Subcutaneous abdominal adipose tissue (tissue), 5 donors: ENCODE data around the gene ISLR2.

Experiments used
- H3K27ac ChIP-seq: one replicate; pipeline ENCODE4 v1.7.0; 2013; ENCODE audit warnings: low read depth, mild to moderate bottlenecking, inconsistent platforms, low read length, moderate library complexity
- H3K27me3 ChIP-seq, 5 donors: one replicate each; pipeline ENCODE4 v1.7.0; 2013; ENCODE audit warnings: low read length in 5 of 5, inconsistent platforms in 1 of 5; ENCODE audit not compliant: control insufficient read depth in 5 of 5, insufficient read depth in 4 of 5
- H3K36me3 ChIP-seq, 5 donors: one replicate each; pipeline ENCODE4 v1.7.0; 2013; ENCODE audit warnings: low read length in 5 of 5; ENCODE audit not compliant: control insufficient read depth in 5 of 5, insufficient read depth in 5 of 5
- H3K4me1 ChIP-seq, 5 donors: one replicate each; pipeline ENCODE4 v1.7.0; 2013; ENCODE audit warnings: low read length in 5 of 5, mild to moderate bottlenecking in 3 of 5, moderate library complexity in 1 of 5; ENCODE audit not compliant: control insufficient read depth in 5 of 5, insufficient read depth in 5 of 5
- H3K4me3 ChIP-seq, 5 donors: one replicate each; pipeline ENCODE4 v1.7.0; 2013; ENCODE audit warnings: low read length in 5 of 5, low read depth in 1 of 5
- H3K9ac ChIP-seq, 5 donors: one replicate each; pipeline ENCODE4 v1.7.0; 2013; ENCODE audit warnings: low read length in 5 of 5, mild to moderate bottlenecking in 4 of 5, moderate library complexity in 3 of 5
- H3K9me3 ChIP-seq, 5 donors: one replicate each; pipeline ENCODE4 v1.7.0; 2013; ENCODE audit warnings: low read length in 5 of 5; ENCODE audit not compliant: control insufficient read depth in 5 of 5
- donor health status: healthy.
- donor health status: healthy.
- donor health status: healthy.
- donor health status: healthy.
- donor health status: healthy.

The ISLR2 gene

DNA sequence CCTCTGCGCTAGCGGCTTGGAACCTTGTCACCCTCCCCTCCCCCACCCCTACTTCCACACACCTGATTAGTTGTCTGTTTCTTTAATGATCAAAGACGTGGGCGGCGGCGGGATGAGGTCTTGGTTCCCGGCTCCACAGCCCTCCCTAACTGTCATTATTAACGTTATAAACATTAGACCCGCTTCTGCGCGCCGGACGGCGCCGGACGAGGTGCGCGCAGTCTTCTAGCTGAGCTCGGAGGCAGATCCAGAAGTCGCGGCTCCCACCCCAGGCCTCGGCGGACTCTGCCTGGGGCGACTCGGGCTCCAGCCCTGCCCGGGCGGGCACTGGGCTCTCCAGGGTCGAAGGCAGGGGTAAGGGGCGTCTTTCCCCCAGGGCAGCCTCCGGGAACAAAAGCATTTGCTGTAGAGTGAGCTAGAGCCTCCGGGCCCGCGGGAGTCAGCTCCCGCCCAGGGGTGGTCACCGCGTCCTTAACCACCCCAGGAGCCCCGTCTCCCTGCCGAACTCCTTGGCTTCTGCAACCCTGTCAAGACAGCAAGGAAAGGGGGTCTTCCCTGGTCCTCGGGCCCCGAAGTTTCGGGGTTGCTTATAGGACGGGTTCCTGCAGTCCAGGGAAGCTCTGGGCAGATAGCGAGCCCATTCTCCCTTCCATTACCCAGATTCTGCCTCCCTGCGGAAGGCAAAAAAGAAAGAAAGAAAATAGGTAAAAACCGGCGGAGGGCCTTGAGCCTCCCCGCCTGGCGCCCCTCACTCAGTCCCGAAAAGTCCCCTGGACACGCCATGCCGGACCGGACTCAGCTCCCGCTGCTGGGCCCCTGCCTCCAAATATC is 2.2 kb upstream of the ISLR2 start:
- peaks cover 0 to 42% (median 32%) of the 10 kb centered on the region in 5 donors for H3K4me1 ChIP-seq
- H3K9me3 ChIP-seq = peaks cover 0 to 6% (median 3%) of the 10 kb centered on the region in 5 donors
- no peak overlapping the region for H3K27ac ChIP-seq
- no peak overlapping the region for H3K9ac ChIP-seq
- H3K36me3 ChIP-seq = no peaks in the 10 kb centered on the region
- H3K27me3 ChIP-seq = peaks cover 47 to 68% (median 56%) of the 10 kb centered on the region in 5 donors
- H3K4me3 ChIP-seq = peak overlapping the region; percentile 44 to 61 (median 56)

- Histone ChIP-seq H3K27ac (no peak overlapping the region), H3K4me1 (peaks cover 0 to 46% (median 32%) of the 10 kb centered on the region in 5 donors), H3K9me3 (peaks cover 0 to 9% (median 6%) of the 10 kb centered on the region in 5 donors), H3K4me3 (peak overlapping the region in 3 of 5 donors; percentile 56 to 61 (median 61)), H3K27me3 (peaks cover 50 to 74% (median 54%) of the 10 kb centered on the region in 5 donors), H3K36me3 (no peaks in the 10 kb centered on the region), H3K9ac (no peak overlapping the region)
These were observed 1.4 kb upstream of the ISLR2 start for GRCh38 chr15:74128785-74129585.

DNA sequence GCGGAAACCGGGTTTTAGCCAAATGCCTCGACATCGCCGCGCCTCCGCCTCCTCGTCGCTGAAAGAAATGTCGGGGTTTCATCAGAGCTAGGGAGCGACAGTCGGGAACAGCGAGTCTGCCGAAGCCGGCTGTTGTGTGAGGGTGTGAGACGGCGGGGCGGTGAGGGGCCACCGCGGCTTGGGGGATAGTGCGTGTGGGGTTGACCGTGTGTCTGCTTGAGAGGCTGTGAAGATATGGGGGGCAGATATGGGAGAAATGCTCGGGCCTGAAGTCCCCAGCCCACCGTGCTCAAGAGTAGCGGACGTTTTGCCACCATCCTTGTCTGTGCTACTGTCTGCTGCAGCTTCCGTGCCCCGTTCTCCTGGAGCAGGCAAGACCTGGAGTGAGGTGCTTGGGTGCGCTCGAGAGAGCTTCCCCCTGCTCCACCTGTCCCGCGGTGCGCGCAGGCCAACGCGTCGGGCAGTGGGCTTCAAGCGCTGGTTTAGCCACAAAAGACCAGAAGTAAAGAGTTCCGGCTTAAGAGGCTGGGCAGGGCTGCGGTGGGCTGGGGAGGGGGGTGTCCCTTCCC is 716 bp upstream of the ISLR2 start:
- Histone ChIP-seq H3K4me3 (peak overlapping the region in 4 of 5 donors; percentile 44 to 61 (median 56)), H3K9ac (peak overlapping the region in 1 of 5 donors; percentile 17), H3K9me3 (peaks cover 0 to 9% (median 6%) of the 10 kb centered on the region in 5 donors), H3K36me3 (no peaks in the 10 kb centered on the region), H3K27ac (no peak overlapping the region), H3K27me3 (peaks cover 51 to 76% (median 57%) of the 10 kb centered on the region in 5 donors), H3K4me1 (peaks cover 0 to 53% (median 35%) of the 10 kb centered on the region in 5 donors)

DNA sequence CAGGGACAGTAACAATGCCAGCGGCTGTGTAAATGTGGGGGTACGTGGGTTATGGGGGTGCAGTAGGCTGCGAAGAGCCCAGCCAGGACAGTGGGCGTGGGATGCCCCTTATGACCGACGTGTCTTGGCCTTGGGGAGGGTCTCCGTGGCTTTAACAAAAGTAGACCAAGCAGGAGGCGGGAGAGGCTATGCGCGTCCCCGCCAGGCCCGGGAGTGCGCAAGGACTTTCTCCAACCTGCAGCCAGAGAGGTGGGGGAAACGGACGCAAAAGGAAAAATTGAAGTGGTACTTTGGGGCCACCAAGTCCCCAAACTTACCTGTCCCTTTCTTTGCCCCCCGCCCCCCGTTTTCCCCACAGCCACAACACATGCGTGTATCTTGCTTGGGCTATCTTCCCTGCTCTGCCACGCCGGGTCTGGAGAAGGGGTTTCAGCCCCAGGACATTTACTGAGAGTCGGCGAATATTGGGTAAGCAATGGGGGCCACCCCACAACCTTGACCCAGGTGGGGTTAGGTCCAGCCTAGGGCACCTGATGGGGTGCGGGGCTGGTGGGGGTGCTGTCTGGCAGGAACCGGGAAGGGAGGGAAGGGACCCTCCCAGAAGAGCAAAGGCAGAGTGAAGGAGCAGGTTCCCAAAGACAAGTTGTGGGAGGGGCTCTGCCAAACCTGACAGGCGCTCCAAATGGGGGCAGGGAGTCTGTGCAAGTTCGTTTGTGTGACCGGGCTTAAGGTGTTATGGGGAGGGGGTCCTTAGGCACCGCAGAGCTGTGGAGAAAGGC is 652 bp downstream of the ISLR2 start:
- no peak overlapping the region for H3K27ac ChIP-seq

DNA sequence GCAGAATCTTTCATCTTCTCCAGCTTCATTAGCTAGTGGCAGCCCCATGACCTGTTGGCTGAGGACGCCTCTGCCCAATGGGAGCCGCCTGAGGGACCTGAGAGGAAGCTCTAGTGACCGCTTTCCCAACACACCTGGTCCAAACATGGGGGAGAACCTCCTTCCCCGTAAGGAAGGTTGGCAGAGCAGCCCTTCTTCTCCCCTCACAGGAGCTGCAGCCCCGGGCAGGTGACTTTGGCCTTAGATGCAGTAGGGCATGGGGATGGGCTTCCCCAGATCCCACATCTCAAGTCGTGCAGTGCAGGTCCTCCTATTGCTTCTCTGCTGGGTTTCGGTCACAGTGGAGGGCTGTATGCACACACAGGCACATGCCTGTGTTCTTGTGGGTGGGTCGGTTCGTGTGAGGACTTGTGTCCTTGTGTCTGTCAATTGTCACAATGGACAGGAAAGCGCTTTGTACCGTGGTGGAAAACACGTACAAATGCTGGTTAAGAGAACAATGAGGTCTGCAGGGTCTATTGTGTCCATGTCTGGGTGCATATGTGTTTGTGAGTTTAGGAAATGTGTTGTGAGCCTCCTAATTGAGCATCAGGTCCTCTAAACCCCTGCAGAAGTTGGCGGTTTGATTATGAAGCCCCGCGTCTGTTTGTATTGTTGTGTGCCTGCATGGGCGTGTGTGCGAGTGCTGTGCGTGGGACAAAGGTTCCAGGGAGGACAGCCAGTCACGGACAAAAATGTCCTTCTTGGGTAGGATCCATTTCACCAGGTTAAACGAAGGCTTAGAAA is 1.4 kb downstream of the ISLR2 start:
- Histone ChIP-seq H3K27ac (no peak overlapping the region), H3K4me3 (no peak overlapping the region), H3K36me3 (no peaks in the 10 kb centered on the region), H3K27me3 (peaks cover 49 to 80% (median 62%) of the 10 kb centered on the region in 5 donors), H3K4me1 (peaks cover 0 to 70% (median 51%) of the 10 kb centered on the region in 5 donors), H3K9ac (no peak overlapping the region), H3K9me3 (peaks cover 0 to 9% (median 6%) of the 10 kb centered on the region in 5 donors)

More for the DNA sequence above, 652 bp downstream of the ISLR2 start:
- Histone ChIP-seq H3K4me3 (peak overlapping the region in 2 of 5 donors; percentile 38 to 50), H3K4me1 (peaks cover 0 to 65% (median 46%) of the 10 kb centered on the region in 5 donors), H3K27me3 (peaks cover 48 to 75% (median 60%) of the 10 kb centered on the region in 5 donors), H3K9me3 (peaks cover 0 to 9% (median 6%) of the 10 kb centered on the region in 5 donors), H3K36me3 (no peaks in the 10 kb centered on the region), H3K9ac (no peak overlapping the region)

DNA sequence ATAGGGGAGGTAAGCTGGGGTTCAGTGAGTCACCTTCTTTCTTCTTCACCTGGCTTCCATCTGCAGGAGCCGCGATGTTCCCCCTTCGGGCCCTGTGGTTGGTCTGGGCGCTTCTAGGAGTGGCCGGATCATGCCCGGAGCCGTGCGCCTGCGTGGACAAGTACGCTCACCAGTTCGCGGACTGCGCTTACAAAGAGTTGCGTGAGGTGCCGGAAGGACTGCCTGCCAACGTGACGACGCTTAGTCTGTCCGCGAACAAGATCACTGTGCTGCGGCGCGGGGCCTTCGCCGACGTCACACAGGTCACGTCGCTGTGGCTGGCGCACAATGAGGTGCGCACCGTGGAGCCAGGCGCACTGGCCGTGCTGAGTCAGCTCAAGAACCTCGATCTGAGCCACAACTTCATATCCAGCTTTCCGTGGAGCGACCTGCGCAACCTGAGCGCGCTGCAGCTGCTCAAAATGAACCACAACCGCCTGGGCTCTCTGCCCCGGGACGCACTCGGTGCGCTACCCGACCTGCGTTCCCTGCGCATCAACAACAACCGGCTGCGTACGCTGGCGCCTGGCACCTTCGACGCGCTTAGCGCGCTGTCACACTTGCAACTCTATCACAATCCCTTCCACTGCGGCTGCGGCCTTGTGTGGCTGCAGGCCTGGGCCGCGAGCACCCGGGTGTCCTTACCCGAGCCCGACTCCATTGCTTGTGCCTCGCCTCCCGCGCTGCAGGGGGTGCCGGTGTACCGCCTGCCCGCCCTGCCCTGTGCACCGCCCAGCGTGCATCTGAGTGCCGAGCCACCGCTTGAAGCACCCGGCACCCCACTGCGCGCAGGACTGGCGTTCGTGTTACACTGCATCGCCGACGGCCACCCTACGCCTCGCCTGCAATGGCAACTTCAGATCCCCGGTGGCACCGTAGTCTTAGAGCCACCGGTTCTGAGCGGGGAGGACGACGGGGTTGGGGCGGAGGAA is 2.6 kb downstream of the ISLR2 start:
- H3K4me3 ChIP-seq = no peak overlapping the region
- H3K9me3 ChIP-seq = peaks cover 0 to 9% (median 6%) of the 10 kb centered on the region in 5 donors
- H3K36me3 ChIP-seq = no peaks in the 10 kb centered on the region
- no peak overlapping the region for H3K9ac ChIP-seq
- peaks cover 0 to 71% (median 53%) of the 10 kb centered on the region in 5 donors for H3K4me1 ChIP-seq
- H3K27ac ChIP-seq = no peak overlapping the region
- H3K27me3 ChIP-seq = peaks cover 56 to 86% (median 68%) of the 10 kb centered on the region in 5 donors

DNA sequence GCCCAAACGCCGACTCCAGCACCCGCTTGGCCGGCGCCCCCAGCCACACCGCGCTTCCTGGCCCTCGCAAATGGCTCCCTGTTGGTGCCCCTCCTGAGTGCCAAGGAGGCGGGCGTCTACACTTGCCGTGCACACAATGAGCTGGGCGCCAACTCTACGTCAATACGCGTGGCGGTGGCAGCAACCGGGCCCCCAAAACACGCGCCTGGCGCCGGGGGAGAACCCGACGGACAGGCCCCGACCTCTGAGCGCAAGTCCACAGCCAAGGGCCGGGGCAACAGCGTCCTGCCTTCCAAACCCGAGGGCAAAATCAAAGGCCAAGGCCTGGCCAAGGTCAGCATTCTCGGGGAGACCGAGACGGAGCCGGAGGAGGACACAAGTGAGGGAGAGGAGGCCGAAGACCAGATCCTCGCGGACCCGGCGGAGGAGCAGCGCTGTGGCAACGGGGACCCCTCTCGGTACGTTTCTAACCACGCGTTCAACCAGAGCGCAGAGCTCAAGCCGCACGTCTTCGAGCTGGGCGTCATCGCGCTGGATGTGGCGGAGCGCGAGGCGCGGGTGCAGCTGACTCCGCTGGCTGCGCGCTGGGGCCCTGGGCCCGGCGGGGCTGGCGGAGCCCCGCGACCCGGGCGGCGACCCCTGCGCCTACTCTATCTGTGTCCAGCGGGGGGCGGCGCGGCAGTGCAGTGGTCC is 3.5 kb downstream of the ISLR2 start:
- Histone ChIP-seq H3K27ac (no peak overlapping the region), H3K9me3 (peaks cover 0 to 9% (median 6%) of the 10 kb centered on the region in 5 donors), H3K27me3 (peaks cover 55 to 78% (median 62%) of the 10 kb centered on the region in 5 donors), H3K4me3 (no peak overlapping the region), H3K36me3 (no peaks in the 10 kb centered on the region), H3K9ac (no peak overlapping the region), H3K4me1 (peaks cover 0 to 63% (median 46%) of the 10 kb centered on the region in 5 donors)
